Measurements from ENCODE around the gene ATP8A2. TPM values are rescaled to one million over a fixed set of nuclear protein-coding genes. Genes with fewer than 3 reads are reported as not detected.

ATP8A2 gene
- total RNA-seq, 1 donor, result 0.72 TPM

- H3K9me3 ChIP-seq (ENCODE audit: low read depth, low read length), result no peaks in the 10 kb centered on the region
- H3K4me1 ChIP-seq (ENCODE audit: insufficient read depth, low read length), result no peaks in the 10 kb centered on the region
- no peaks in the 10 kb centered on the region for H4K20me1 ChIP-seq (ENCODE audit: insufficient read depth, low read length)
- no peak overlapping the region for H2AFZ ChIP-seq (ENCODE audit: low read length)
- H3K27me3 ChIP-seq (ENCODE audit: insufficient read depth, low read length), result no peaks in the 10 kb centered on the region
- DNase-seq (ENCODE audit: insufficient read length, low spot score, missing footprints), result no peak
- no peaks in the 10 kb centered on the region for H3K36me3 ChIP-seq (ENCODE audit: insufficient read depth, low read length)
- H3K4me2 ChIP-seq (ENCODE audit: insufficient read depth, low read length), result no peak overlapping the region
- H3K27ac ChIP-seq (ENCODE audit: low read depth, low read length), result no peak overlapping the region
- no peaks in the 10 kb centered on the region for H3K79me2 ChIP-seq (ENCODE audit: insufficient read depth, low read length)
- H3K4me3 ChIP-seq (ENCODE audit: insufficient read depth, low read length), result no peak overlapping the region
- no peak for TF ChIP-seq CTCF (IDR thresholded peaks at IDR 0.05; ENCODE audit: extremely low read depth, low read depth, low read length)
Observed at GRCh38 chr13:25899952-25900351, 528.2 kb downstream of the ATP8A2 start.

GRCh38 chr13:25901460-25902376, 529.9 kb downstream of the ATP8A2 start:
- no peaks in the 10 kb centered on the region for H3K4me1 ChIP-seq (ENCODE audit: insufficient read depth, low read length)
- no peaks in the 10 kb centered on the region for H3K27me3 ChIP-seq (ENCODE audit: insufficient read depth, low read length)
- H4K20me1 ChIP-seq (ENCODE audit: insufficient read depth, low read length), result no peaks in the 10 kb centered on the region
- H3K27ac ChIP-seq (ENCODE audit: low read depth, low read length), result no peak overlapping the region
- no peak overlapping the region for H3K4me3 ChIP-seq (ENCODE audit: insufficient read depth, low read length)
- H3K9me3 ChIP-seq (ENCODE audit: low read depth, low read length), result no peaks in the 10 kb centered on the region
- no peaks in the 10 kb centered on the region for H3K79me2 ChIP-seq (ENCODE audit: insufficient read depth, low read length)
- no peak overlapping the region for H3K4me2 ChIP-seq (ENCODE audit: insufficient read depth, low read length)
- H3K36me3 ChIP-seq (ENCODE audit: insufficient read depth, low read length), result no peaks in the 10 kb centered on the region
- no peak for DNase-seq (ENCODE audit: insufficient read length, low spot score, missing footprints)
- no peak overlapping the region for H2AFZ ChIP-seq (ENCODE audit: low read length)
- TF ChIP-seq CTCF (IDR thresholded peaks at IDR 0.05; ENCODE audit: extremely low read depth, low read depth, low read length), result no peak

GRCh38 chr13:25902455-25902854, 530.7 kb downstream of the ATP8A2 start:
- no peaks in the 10 kb centered on the region for H3K79me2 ChIP-seq (ENCODE audit: insufficient read depth, low read length)
- no peak overlapping the region for H2AFZ ChIP-seq (ENCODE audit: low read length)
- no peak for TF ChIP-seq CTCF (IDR thresholded peaks at IDR 0.05; ENCODE audit: extremely low read depth, low read depth, low read length)
- H3K27ac ChIP-seq (ENCODE audit: low read depth, low read length), result no peak overlapping the region
- H3K9me3 ChIP-seq (ENCODE audit: low read depth, low read length), result no peaks in the 10 kb centered on the region
- no peak overlapping the region for H3K4me3 ChIP-seq (ENCODE audit: insufficient read depth, low read length)
- no peak overlapping the region for H3K4me2 ChIP-seq (ENCODE audit: insufficient read depth, low read length)
- H3K4me1 ChIP-seq (ENCODE audit: insufficient read depth, low read length), result no peaks in the 10 kb centered on the region
- no peaks in the 10 kb centered on the region for H4K20me1 ChIP-seq (ENCODE audit: insufficient read depth, low read length)
- no peak for DNase-seq (ENCODE audit: insufficient read length, low spot score, missing footprints)
- H3K27me3 ChIP-seq (ENCODE audit: insufficient read depth, low read length), result no peaks in the 10 kb centered on the region
- no peaks in the 10 kb centered on the region for H3K36me3 ChIP-seq (ENCODE audit: insufficient read depth, low read length)

- Histone ChIP-seq H3K79me2 (ENCODE audit: insufficient read depth, low read length) (no peaks in the 10 kb centered on the region), H4K20me1 (ENCODE audit: insufficient read depth, low read length) (no peaks in the 10 kb centered on the region), H3K9me3 (ENCODE audit: low read depth, low read length) (no peaks in the 10 kb centered on the region), H3K36me3 (ENCODE audit: insufficient read depth, low read length) (no peaks in the 10 kb centered on the region), H3K4me3 (ENCODE audit: insufficient read depth, low read length) (no peak overlapping the region), H3K4me2 (ENCODE audit: insufficient read depth, low read length) (no peak overlapping the region), H3K27ac (ENCODE audit: low read depth, low read length) (no peak overlapping the region), H3K4me1 (ENCODE audit: insufficient read depth, low read length) (no peaks in the 10 kb centered on the region), H3K27me3 (ENCODE audit: insufficient read depth, low read length) (no peaks in the 10 kb centered on the region), H2AFZ (ENCODE audit: low read length) (no peak overlapping the region)
- no peak for DNase-seq (ENCODE audit: insufficient read length, low spot score, missing footprints)
- no peak for TF ChIP-seq CTCF (IDR thresholded peaks at IDR 0.05; ENCODE audit: extremely low read depth, low read depth, low read length)
Observed at GRCh38 chr13:25902891-25903341, 531.1 kb downstream of the ATP8A2 start.

Measured in osteoblast (primary cell).